Progenitor cell of endocrine pancreas (in vitro differentiated cells): ENCODE measurements around the gene RHOBTB1. TPM values are rescaled to one million over a fixed set of nuclear protein-coding genes. Genes with fewer than 3 reads are reported as not detected.

Experiments
- DNase-seq: peaks from one replicate; pipeline ENCODE4 v3.0.0; 2021; ENCODE audit warnings: low spot score; ENCODE audit not compliant: unreplicated experiment
- H3K27ac Mint-ChIP-seq: 2 replicates; pipeline ENCODE4 v1.8.0; 2021; ENCODE audit warnings: mild to moderate bottlenecking, moderate library complexity, mixed read lengths
- H3K27me3 Mint-ChIP-seq: 2 replicates; pipeline ENCODE4 v1.8.0; 2021; ENCODE audit warnings: mixed read lengths
- H3K36me3 Mint-ChIP-seq: 2 replicates; pipeline ENCODE4 v1.8.0; 2022; ENCODE audit warnings: mixed read lengths; ENCODE audit not compliant: insufficient read depth
- H3K4me1 Mint-ChIP-seq: 2 replicates; pipeline ENCODE4 v1.8.0; 2021; ENCODE audit warnings: low read depth, mixed read lengths
- H3K4me3 Mint-ChIP-seq: 2 replicates; pipeline ENCODE4 v1.8.0; 2021; ENCODE audit warnings: low read depth, mild to moderate bottlenecking, moderate library complexity, mixed read lengths
- H3K9me3 Mint-ChIP-seq: 2 replicates; pipeline ENCODE4 v1.8.0; 2021; ENCODE audit warnings: low read depth, mixed read lengths
- total RNA-seq: library from RNA; stranded (reverse); gene quantifications from 2 replicates; pipeline ENCODE4 v1.2.1, GENCODE V29; 2021
- TF ChIP-seq, protein P1 (sequence below): fragments of 200-600 bp; sonication (generic); IDR thresholded peaks from one replicate; pipeline ENCODE4 v1.5.0; 2021; ENCODE audit warnings: antibody characterized with exemption, mild to moderate bottlenecking; ENCODE audit not compliant: unreplicated experiment

RHOBTB1 gene
- total RNA-seq, 1 donor from 2014 or later, result 21.7 TPM

DNA sequence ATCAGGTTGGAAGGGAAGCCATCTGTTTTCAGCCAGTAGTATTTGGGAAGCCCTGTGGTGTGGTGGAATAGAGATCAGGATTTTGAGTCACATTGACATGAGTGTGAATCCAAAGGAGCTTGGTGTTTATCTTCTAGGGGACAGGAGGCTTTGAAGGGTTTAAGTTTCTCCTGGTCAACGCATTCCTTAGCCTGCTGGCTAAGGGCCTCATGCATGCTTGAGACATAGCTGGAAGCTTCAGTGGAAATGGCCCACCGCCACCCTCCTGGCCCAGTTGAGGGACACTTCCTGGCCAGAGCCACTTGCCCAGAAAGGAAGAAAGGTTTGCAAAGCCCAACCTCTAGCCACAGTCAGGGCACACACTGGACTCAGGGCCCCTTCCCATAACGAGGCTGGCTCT is 94.8 kb downstream of the RHOBTB1 start:
- Mint-ChIP-seq H3K4me1 (no peaks in the 10 kb centered on the region), H3K4me3 (no peak overlapping the region), H3K36me3 (no peaks in the 10 kb centered on the region), H3K27me3 (no peaks in the 10 kb centered on the region), H3K27ac (no peak overlapping the region), H3K9me3 (no peaks in the 10 kb centered on the region)
- TF ChIP-seq, protein P1, sequence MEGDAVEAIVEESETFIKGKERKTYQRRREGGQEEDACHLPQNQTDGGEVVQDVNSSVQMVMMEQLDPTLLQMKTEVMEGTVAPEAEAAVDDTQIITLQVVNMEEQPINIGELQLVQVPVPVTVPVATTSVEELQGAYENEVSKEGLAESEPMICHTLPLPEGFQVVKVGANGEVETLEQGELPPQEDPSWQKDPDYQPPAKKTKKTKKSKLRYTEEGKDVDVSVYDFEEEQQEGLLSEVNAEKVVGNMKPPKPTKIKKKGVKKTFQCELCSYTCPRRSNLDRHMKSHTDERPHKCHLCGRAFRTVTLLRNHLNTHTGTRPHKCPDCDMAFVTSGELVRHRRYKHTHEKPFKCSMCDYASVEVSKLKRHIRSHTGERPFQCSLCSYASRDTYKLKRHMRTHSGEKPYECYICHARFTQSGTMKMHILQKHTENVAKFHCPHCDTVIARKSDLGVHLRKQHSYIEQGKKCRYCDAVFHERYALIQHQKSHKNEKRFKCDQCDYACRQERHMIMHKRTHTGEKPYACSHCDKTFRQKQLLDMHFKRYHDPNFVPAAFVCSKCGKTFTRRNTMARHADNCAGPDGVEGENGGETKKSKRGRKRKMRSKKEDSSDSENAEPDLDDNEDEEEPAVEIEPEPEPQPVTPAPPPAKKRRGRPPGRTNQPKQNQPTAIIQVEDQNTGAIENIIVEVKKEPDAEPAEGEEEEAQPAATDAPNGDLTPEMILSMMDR, result no peak
- no peak for DNase-seq

DNA sequence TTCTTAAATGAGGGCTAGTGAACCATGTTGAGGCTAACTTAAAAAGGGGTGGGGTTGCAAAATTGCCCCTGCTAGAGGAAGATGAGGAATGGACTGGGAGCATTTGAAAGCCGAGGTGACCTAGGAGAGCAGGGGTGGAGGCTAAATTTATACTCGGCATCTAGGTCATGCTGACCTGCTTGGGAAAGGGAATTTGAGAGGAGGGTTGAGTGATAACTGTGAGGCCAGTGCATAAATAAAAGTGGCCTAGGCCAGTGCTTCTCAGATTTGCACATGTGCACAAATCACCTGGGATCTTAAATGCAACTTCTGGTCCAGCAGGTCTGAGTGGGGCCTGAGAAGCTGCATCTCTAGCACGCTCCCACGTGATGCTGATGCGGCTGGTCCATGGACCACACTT is 95.3 kb downstream of the RHOBTB1 start:
- no peak overlapping the region for H3K4me3 Mint-ChIP-seq
- H3K27me3 Mint-ChIP-seq, result no peaks in the 10 kb centered on the region
- H3K27ac Mint-ChIP-seq, result no peak overlapping the region

GRCh38 chr10:60848126-60848525 is 95.9 kb downstream of the RHOBTB1 start:
- TF ChIP-seq, protein P1, result no peak
- H3K27me3 Mint-ChIP-seq, result no peaks in the 10 kb centered on the region
- no peaks in the 10 kb centered on the region for H3K9me3 Mint-ChIP-seq
- no peaks in the 10 kb centered on the region for H3K36me3 Mint-ChIP-seq
- no peak overlapping the region for H3K27ac Mint-ChIP-seq
- DNase-seq, result no peak
- H3K4me1 Mint-ChIP-seq, result no peaks in the 10 kb centered on the region
- no peak overlapping the region for H3K4me3 Mint-ChIP-seq

More for the DNA sequence above, 95.3 kb downstream of the RHOBTB1 start:
- DNase-seq, result no peak
- TF ChIP-seq, protein P1, result no peak
- Mint-ChIP-seq H3K4me1 (no peaks in the 10 kb centered on the region), H3K9me3 (no peaks in the 10 kb centered on the region), H3K36me3 (no peaks in the 10 kb centered on the region)

DNA sequence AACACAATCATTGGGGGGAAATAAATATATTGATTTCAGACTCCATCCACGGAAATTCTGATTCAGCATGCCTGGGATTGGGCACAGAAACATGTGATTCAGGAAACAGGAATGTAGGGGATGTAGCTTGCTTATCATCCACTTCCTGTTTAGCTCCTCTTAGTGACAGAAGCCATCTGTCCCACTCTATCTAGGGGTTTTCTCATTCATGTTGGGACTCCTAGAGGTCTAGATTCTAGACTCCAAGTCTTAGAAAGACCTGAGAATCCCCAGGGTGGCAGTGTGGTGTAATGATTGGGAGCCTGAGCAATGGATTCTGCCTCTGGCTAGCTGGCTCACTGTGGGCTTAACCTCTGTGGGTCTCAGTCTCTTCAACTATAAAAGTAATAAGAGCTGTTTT is 97.8 kb downstream of the RHOBTB1 start:
- H3K36me3 Mint-ChIP-seq, result no peaks in the 10 kb centered on the region
- no peak overlapping the region for H3K4me3 Mint-ChIP-seq
- no peaks in the 10 kb centered on the region for H3K4me1 Mint-ChIP-seq
- H3K9me3 Mint-ChIP-seq, result no peaks in the 10 kb centered on the region
- H3K27ac Mint-ChIP-seq, result no peak overlapping the region
- DNase-seq, result no peak
- H3K27me3 Mint-ChIP-seq, result no peaks in the 10 kb centered on the region
- TF ChIP-seq, protein P1, result no peak

- no peak overlapping the region for H3K4me3 Mint-ChIP-seq
- DNase-seq, result no peak
- no peaks in the 10 kb centered on the region for H3K9me3 Mint-ChIP-seq
- H3K27ac Mint-ChIP-seq, result no peak overlapping the region
- no peaks in the 10 kb centered on the region for H3K4me1 Mint-ChIP-seq
- H3K27me3 Mint-ChIP-seq, result no peaks in the 10 kb centered on the region
- H3K36me3 Mint-ChIP-seq, result no peaks in the 10 kb centered on the region
- TF ChIP-seq, protein P1, result no peak
These were observed 98.9 kb downstream of the RHOBTB1 start for GRCh38 chr10:60845038-60845437.
